Measurements from ENCODE around the gene KIR2DL4.
"Not testable (repeated sequence)": the region's sequence is repeated elsewhere in the genome, so short reads cannot be mapped to it uniquely, and the experiment has no call there.

DNA sequence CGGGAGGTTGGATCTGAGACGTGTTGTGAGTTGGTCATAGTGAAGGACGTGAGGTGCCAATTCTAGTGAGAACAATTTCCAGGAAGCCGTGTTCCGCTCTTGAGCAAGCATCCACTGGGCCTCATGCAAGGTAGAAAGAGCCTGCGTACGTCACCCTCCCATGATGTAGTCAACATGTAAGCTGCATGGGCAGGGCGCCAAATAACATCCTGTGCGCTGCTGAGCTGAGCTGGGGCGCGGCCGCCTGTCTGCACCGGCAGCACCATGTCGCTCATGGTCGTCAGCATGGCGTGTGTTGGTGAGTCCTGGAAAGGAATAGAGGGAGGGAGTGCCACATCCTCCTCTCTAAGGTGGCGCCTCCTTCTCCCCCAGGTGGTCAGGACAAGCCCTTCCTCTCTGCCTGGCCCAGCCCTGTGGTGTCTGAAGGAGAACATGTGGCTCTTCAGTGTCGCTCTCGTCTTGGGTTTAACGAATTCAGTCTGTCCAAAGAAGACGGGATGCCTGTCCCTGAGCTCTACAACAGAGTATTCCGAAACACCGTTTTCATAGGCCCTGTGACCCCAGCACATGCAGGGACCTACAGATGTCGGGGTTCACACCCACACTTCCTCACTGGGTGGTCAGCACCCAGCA, 17.2 kb upstream of the KIR2DL4 start:
- TF ChIP-seq MAX (IDR thresholded peaks at IDR 0.05; ENCODE audit: low read depth, low read length); CTCF (IDR thresholded peaks at IDR 0.05; ENCODE audit: low read depth, low read length); POLR2A (IDR thresholded peaks at IDR 0.05; ENCODE audit: extremely low read depth, insufficient read length); MYC (IDR thresholded peaks at IDR 0.05; ENCODE audit: low read depth, low read length): not testable (repeated sequence)
